HCT116 (cell line): ENCODE results near the gene ABCC1. TPM values are rescaled to one million over a fixed set of nuclear protein-coding genes. Genes with fewer than 3 reads are reported as not detected.

Experiments
- ATAC-seq: fragments of 200-7000 bp; cut with Tn5 transposase; 2 replicates; pipeline ENCODE4 v1.9.1; 2020; ENCODE audit warnings: mild to moderate bottlenecking, moderate library complexity
- BruUV-seq: library from RNA; stranded (reverse); fragments of 400-500 nt; replicated peaks from 2 replicates; lab custom pipeline; 2021; lab: Mats Ljungman, UMichigan
- CTCF ChIA-PET: fragments of 300-600 bp; sonication (Branson Sonifier 250); formaldehyde crosslinking; loops from one replicate; lab custom pipeline; 2021; ENCODE audit warnings: antibody characterized with exemption; lab: Charles Lee
- POLR2A ChIA-PET: fragments of 300-600, 350-600 bp; sonication (Branson Sonifier 250); formaldehyde crosslinking; loops from one replicate; lab custom pipeline; 2021; ENCODE audit warnings: antibody characterized with exemption; lab: Charles Lee
- RAD21 ChIA-PET, 2 experiments: fragments of 300-600 bp; sonication (Branson Sonifier 250); formaldehyde crosslinking; loops; one replicate each; lab custom pipeline; 2023; ENCODE audit warnings: low total read pairs in 2 of 2; ENCODE audit not compliant: uncharacterized antibody in 2 of 2, unreplicated experiment in 2 of 2, low non-redundant PET in 1 of 2; lab: Charles Lee
- DNase-seq: peaks from one replicate; pipeline ENCODE4 v3.0.0-alpha.2; 2010; ENCODE audit warnings: low read depth, low spot score
- H2AFZ ChIP-seq: fragments of 200-600 bp; shearing (Covaris generic), sonication (generic); 2 replicates; pipeline ENCODE4 v1.6.1; 2017; ENCODE audit warnings: low read depth, mixed run types, mixed read lengths, antibody characterized with exemption, low read length; ENCODE audit not compliant: poor library complexity, severe bottlenecking
- H3K27ac ChIP-seq: 2 replicates; pipeline ENCODE4 v1.5.1; 2012; ENCODE audit warnings: low read depth, low read length
- H3K27me3 ChIP-seq: fragments of 200-600 bp; sonication (generic); 2 replicates; pipeline ENCODE4 v1.6.1; 2016; ENCODE audit warnings: mixed run types, low read length, mixed read lengths; ENCODE audit not compliant: insufficient read depth
- H3K36me3 ChIP-seq, 2 experiments: fragments of 200-500 bp in 1 of 2; fragments of 200-600 bp in 1 of 2; sonication (Bioruptor generic) in 1 of 2; sonication (generic) in 1 of 2; 2 replicates each; pipeline versions ENCODE4 v1.5.1 to v1.6.1; 2014 to 2016; ENCODE audit warnings: low read length in 2 of 2, inconsistent platforms in 1 of 2, mixed read lengths in 1 of 2, mixed run types in 1 of 2; ENCODE audit not compliant: insufficient read depth in 2 of 2, control insufficient read depth in 1 of 2
- H3K4me1 ChIP-seq, 2 experiments: fragments of 200-600 bp in 1 of 2; sonication (generic) in 1 of 2; 2 replicates each; pipeline versions ENCODE4 v1.5.1 to v1.6.1; 2012 to 2017; ENCODE audit warnings: low read length in 2 of 2, inconsistent platforms in 1 of 2, mild to moderate bottlenecking in 1 of 2, mixed read lengths in 1 of 2, mixed run types in 1 of 2, moderate library complexity in 1 of 2; ENCODE audit not compliant: insufficient read depth in 2 of 2, control insufficient read depth in 1 of 2
- H3K4me2 ChIP-seq: fragments of 200-600 bp; sonication (generic); 2 replicates; pipeline ENCODE4 v1.6.1; 2017; ENCODE audit warnings: mixed run types, low read length, mixed read lengths
- H3K4me3 ChIP-seq, 2 experiments: fragments of 200-600 bp in 1 of 2; sonication (generic) in 1 of 2; replicated peaks in 1 of 2; 2 replicates each; pipeline ENCODE4 v1.5.1; 2011 to 2016; ENCODE audit warnings: low read length in 2 of 2, control low read depth in 1 of 2, low read depth in 1 of 2, mild to moderate bottlenecking in 1 of 2, mixed read lengths in 1 of 2, mixed run types in 1 of 2
- H3K79me2 ChIP-seq: fragments of 200-600 bp; sonication (generic); 2 replicates; pipeline ENCODE4 v1.6.1; 2017; ENCODE audit warnings: mild to moderate bottlenecking, mixed run types, low read length, moderate library complexity, mixed read lengths; ENCODE audit not compliant: insufficient read depth
- H3K9ac ChIP-seq: fragments of 200-600 bp; sonication (generic); 2 replicates; pipeline ENCODE4 v1.6.1; 2016; ENCODE audit warnings: low read length, mixed read lengths
- H3K9me2 ChIP-seq: fragments of 200-600 bp; sonication (generic), shearing (Covaris generic); 2 replicates; pipeline ENCODE4 v1.6.1; 2017; ENCODE audit warnings: mixed run types, mild to moderate bottlenecking, moderate library complexity; ENCODE audit not compliant: insufficient read depth
- H3K9me3 ChIP-seq, 2 experiments: fragments of 200-500 bp in 1 of 2; fragments of 200-600 bp in 1 of 2; sonication (Bioruptor generic) in 1 of 2; sonication (generic) in 1 of 2; 2 replicates each; pipeline ENCODE4 v1.6.1; 2014 to 2017; ENCODE audit warnings: low read length in 2 of 2, mixed read lengths in 2 of 2, inconsistent platforms in 1 of 2, low read depth in 1 of 2, mild to moderate bottlenecking in 1 of 2, mixed run types in 1 of 2, moderate library complexity in 1 of 2; ENCODE audit not compliant: control insufficient read depth in 1 of 2, insufficient read depth in 1 of 2
- H4K20me1 ChIP-seq: fragments of 200-600 bp; sonication (generic), shearing (Covaris generic); 2 replicates; pipeline ENCODE4 v1.6.1; 2017; ENCODE audit warnings: mixed run types, mild to moderate bottlenecking, moderate library complexity; ENCODE audit not compliant: insufficient read depth
- CBX3 ChIP-seq: IDR thresholded peaks from 2 replicates; pipeline ENCODE4 v1.6.1; 2012; ENCODE audit warnings: low read depth
- CEBPB ChIP-seq: IDR thresholded peaks from 2 replicates; pipeline ENCODE4 v1.6.1; 2012; ENCODE audit warnings: low read depth
- ELF1 ChIP-seq: IDR thresholded peaks from 2 replicates; pipeline ENCODE4 v1.6.1; 2012; ENCODE audit warnings: low read depth, borderline replicate concordance
- POLR2AphosphoS5 ChIP-seq: IDR thresholded peaks from 2 replicates; pipeline ENCODE4 v1.6.1; 2011; ENCODE audit warnings: mild to moderate bottlenecking, low read depth, low read length, moderate library complexity
- REST ChIP-seq: IDR thresholded peaks from 2 replicates; pipeline ENCODE4 v1.6.1; 2012; ENCODE audit warnings: low read depth
- SP1 ChIP-seq: IDR thresholded peaks from 2 replicates; pipeline ENCODE4 v1.6.1; 2012; ENCODE audit warnings: low read depth
- ZBTB33 ChIP-seq: IDR thresholded peaks from 2 replicates; pipeline ENCODE4 v1.6.1; 2011; ENCODE audit warnings: mild to moderate bottlenecking, low read length, moderate library complexity; ENCODE audit not compliant: insufficient replicate concordance; ENCODE audit errors: extremely low read depth
- ZNF274 ChIP-seq: fragments of 200-500 bp; sonication (Bioruptor generic); IDR thresholded peaks from 2 replicates; pipeline ENCODE4 v1.6.1; 2014; ENCODE audit warnings: mild to moderate bottlenecking, low read depth, low read length, inconsistent platforms
- intact Hi-C: fragments of 100-400 bp; cut with micrococcal nuclease; formaldehyde crosslinking; loops from 2 replicates; pipeline ENCODE4 v1.10.0; 2022
- total RNA-seq: library from RNA; stranded (reverse); gene quantifications from one replicate; pipeline ENCODE4 v1.2.1, GENCODE V29; 2021; ENCODE audit not compliant: unreplicated experiment
- TF ChIP-seq, protein P1 (sequence below): IDR thresholded peaks from 2 replicates; pipeline ENCODE4 v1.6.1; 2012

Gene ABCC1
- total RNA-seq, 1 experiment from 2014 or later = 61.9 TPM

DNA sequence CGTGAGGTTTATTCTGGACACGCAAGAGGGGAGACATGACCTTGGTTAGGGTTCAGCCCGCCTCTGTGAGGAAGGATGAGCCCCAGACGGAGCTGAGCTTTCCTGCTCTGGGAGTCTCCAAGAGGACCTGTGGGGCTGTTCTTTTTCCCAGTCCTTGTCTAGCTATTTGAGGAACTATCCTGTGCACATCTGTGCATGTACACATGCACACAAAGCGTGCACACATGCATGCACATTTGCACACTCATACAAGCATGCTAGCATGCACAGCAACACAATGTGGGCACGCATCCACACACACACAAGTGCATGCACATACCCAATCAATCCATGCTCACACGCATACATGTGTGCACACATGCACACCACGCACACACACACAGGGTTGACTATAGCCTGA, 233.5 kb downstream of the ABCC1 start:
- Histone ChIP-seq H3K4me3 (no peak overlapping the region), H3K9ac (no peak overlapping the region), H3K9me2 (no peaks in the 10 kb centered on the region), H3K27ac (no peak overlapping the region), H3K79me2 (no peaks in the 10 kb centered on the region), H3K4me2 (no peak overlapping the region), H2AFZ (no peak overlapping the region), H3K27me3 (no peaks in the 10 kb centered on the region), H3K9me3 (no peaks in the 10 kb centered on the region), H3K4me1 (no peaks in the 10 kb centered on the region), H4K20me1 (no peaks in the 10 kb centered on the region), H3K36me3 (no peaks in the 10 kb centered on the region)
- DNase-seq = no peak
- CTCF ChIA-PET = no interaction called here
- intact Hi-C loops = no loop called here
- ATAC-seq = no peak
- RAD21 ChIA-PET = no interaction called here
- POLR2A ChIA-PET = no interaction called here
- BruUV-seq = no TSS peak
- TF ChIP-seq SP1 (no peak), CEBPB (no peak), CBX3 (no peak), POLR2AphosphoS5 (no peak), ZNF274 (no peak), REST (no peak), ZBTB33 (no peak), ELF1 (no peak)
- TF ChIP-seq, protein P1, sequence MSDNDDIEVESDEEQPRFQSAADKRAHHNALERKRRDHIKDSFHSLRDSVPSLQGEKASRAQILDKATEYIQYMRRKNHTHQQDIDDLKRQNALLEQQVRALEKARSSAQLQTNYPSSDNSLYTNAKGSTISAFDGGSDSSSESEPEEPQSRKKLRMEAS = no peak
